HepG2 (cell line): Measurements from ENCODE around the gene P2RX2. TPM values are rescaled to one million over a fixed set of nuclear protein-coding genes. Genes with fewer than 3 reads are reported as not detected.

Experiments used
- AHR ChIP-seq: IDR thresholded peaks from 2 replicates; pipeline ENCODE4 v1.6.1; 2018; ENCODE audit warnings: missing genetic modification reagents, missing compliant biosample characterization
- BCLAF1 ChIP-seq: fragments of 450-650 bp; IDR thresholded peaks from 2 replicates; pipeline ENCODE4 v1.6.1; 2017; ENCODE audit warnings: mild to moderate bottlenecking
- E2F2 ChIP-seq: sonication (generic); formaldehyde crosslinking; IDR thresholded peaks from 2 replicates; pipeline ENCODE4 v1.4.0; 2020; ENCODE audit warnings: missing genetic modification reagents, borderline replicate concordance
- GATAD2A ChIP-seq: IDR thresholded peaks from 2 replicates; pipeline ENCODE4 v1.6.1; 2016
- HMGXB3 ChIP-seq: sonication (generic); formaldehyde crosslinking; IDR thresholded peaks from 2 replicates; pipeline ENCODE4 v1.4.0; 2020; ENCODE audit warnings: missing genetic modification reagents, borderline replicate concordance
- JUN ChIP-seq: sonication (generic); formaldehyde crosslinking; IDR thresholded peaks from 2 replicates; pipeline ENCODE4 v1.4.0; 2020; ENCODE audit warnings: mild to moderate bottlenecking, missing genetic modification reagents
- KDM3A ChIP-seq: IDR thresholded peaks from 2 replicates; pipeline ENCODE4 v1.6.1; 2018; ENCODE audit warnings: low read depth, missing compliant biosample characterization
- KLF16 ChIP-seq, 2 experiments: sonication (generic) in 1 of 2; formaldehyde crosslinking in 1 of 2; IDR thresholded peaks; 2 replicates each; pipeline versions ENCODE4 v1.6.1 to v1.8.0; 2016 to 2023; ENCODE audit warnings: missing genetic modification reagents in 2 of 2, missing compliant biosample characterization in 1 of 2
- MIER3 ChIP-seq: IDR thresholded peaks from 2 replicates; pipeline ENCODE4 v1.6.1; 2016; ENCODE audit warnings: missing compliant biosample characterization, borderline replicate concordance
- MYC ChIP-seq: sonication (generic); formaldehyde crosslinking; IDR thresholded peaks from 2 replicates; pipeline ENCODE4 v1.9.0; 2021; ENCODE audit warnings: missing genetic modification reagents, borderline replicate concordance
- NR2F2 ChIP-seq: IDR thresholded peaks from 2 replicates; pipeline ENCODE4 v1.6.1; 2012; ENCODE audit warnings: low read depth, inconsistent platforms, borderline replicate concordance
- REPIN1 ChIP-seq: sonication (generic); formaldehyde crosslinking; IDR thresholded peaks from 2 replicates; pipeline ENCODE4 v1.8.0; 2022; ENCODE audit warnings: missing genetic modification reagents, low read depth, mild to moderate bottlenecking, borderline replicate concordance
- SALL1 ChIP-seq: sonication (generic); formaldehyde crosslinking; IDR thresholded peaks from 2 replicates; pipeline ENCODE4 v1.8.0; 2022; ENCODE audit warnings: mild to moderate bottlenecking, missing genetic modification reagents
- THAP7 ChIP-seq: sonication (generic); formaldehyde crosslinking; IDR thresholded peaks from 2 replicates; pipeline ENCODE4 v1.8.1; 2023; ENCODE audit warnings: mild to moderate bottlenecking, missing genetic modification reagents
- YY1 ChIP-seq: IDR thresholded peaks from 2 replicates; pipeline ENCODE4 v1.6.1; 2011; ENCODE audit warnings: low read length, low read depth, moderate library complexity, mild to moderate bottlenecking; ENCODE audit not compliant: insufficient read depth, insufficient replicate concordance
- ZFP36L2 ChIP-seq: sonication (generic); formaldehyde crosslinking; IDR thresholded peaks from 2 replicates; pipeline ENCODE4 v1.4.0; 2020; ENCODE audit warnings: missing genetic modification reagents
- ZNF121 ChIP-seq: sonication (generic); formaldehyde crosslinking; IDR thresholded peaks from 2 replicates; pipeline ENCODE4 v1.5.0; 2020; ENCODE audit warnings: mild to moderate bottlenecking, missing genetic modification reagents
- polyA plus RNA-seq, 8 experiments: library from polyadenylated mRNA; depleted of rRNA in 3 of 8; stranded (reverse) in 7 of 8; unstranded in 1 of 8; fragments of >200 nt; fragmentation: Illumina TruSeq in 4 of 8; extraction: Trizol in 4 of 8; gene quantifications; 2 replicates each; pipeline versions ENCODE4 v1.2.1 to v1.2.3, GENCODE V29; 2011 to 2016; ENCODE audit warnings: low read depth in 4 of 8, missing spikeins in 1 of 8, mixed read lengths in 1 of 8; ENCODE audit not compliant: insufficient read depth in 1 of 8
- total RNA-seq, 5 experiments: library from RNA; depleted of rRNA; stranded (reverse); fragments of >200 nt; fragmentation: Illumina TruSeq; extraction: Trizol; gene quantifications; 2 replicates each; pipeline ENCODE4 v1.2.3, GENCODE V29; 2016; ENCODE audit warnings: low read depth in 1 of 5
- TF ChIP-seq, protein P1 (sequence below): IDR thresholded peaks from 2 replicates; pipeline ENCODE4 v1.6.1; 2018; ENCODE audit warnings: missing genetic modification reagents

The P2RX2 gene
- total and polyA plus RNA-seq, 2 of the 13 experiments (the other 11 are each of a cell fraction or from before 2014, with no cell fraction given) = not detected

DNA sequence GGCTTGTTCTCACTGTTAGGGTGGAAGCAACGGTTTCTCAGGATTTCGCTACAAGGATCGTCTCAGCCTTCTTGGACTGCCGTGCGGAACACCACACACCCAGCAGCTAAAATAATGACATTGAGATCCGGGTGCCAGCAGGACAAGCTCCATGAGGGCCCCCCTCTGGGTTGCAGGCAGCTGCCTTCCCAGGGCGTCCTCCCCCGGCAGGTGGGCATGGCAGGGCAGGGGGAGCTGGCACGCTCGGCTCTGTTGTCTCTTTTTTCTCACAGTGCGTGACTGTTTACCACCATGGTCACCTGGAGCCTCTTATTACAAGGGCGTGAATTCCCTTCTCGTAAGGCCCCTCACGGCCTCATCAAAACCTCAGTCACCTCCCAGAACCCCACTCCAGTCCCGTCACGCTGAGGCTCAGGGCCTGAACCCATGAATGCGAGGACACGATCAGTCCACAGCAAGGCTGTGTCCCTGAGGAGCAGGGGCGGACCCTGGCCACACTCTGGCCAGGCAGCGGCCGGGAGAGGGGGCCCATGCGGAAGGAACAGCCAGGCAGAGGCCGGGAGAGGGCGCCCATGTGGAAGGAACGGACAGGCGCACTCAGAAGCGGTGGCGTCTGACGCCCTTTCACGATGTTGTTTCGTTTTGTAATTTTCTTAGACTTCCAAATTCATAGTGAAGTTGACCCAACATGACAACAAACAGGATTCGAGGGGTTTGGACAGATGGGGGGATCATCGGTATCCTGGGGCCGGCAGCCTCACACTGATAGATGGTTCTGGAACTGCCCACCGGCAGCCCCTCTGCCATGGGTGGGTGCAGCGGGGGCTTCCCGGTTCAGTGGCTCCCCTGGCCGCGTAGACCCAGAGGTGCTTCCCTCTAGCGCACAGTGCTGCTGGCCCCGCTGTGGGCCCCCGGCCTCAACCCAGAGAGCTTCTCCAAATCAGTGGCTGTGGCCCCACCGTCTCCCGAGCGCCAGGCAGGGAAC, 18.2 kb upstream of the P2RX2 start (continued):
- TF ChIP-seq THAP7 (CRISPR knock-in tag) (no peak), MYC (peak; percentile 46; the same call in 1 of the 2 replicates), E2F2 (CRISPR knock-in tag) (no peak), GATAD2A (CRISPR knock-in tag) (peak; percentile 63), REPIN1 (CRISPR knock-in tag) (0 out of 2 replicates have a peak, but pooled peaks have one; percentile 44), KLF16 (CRISPR knock-in tag; IDR thresholded peaks at IDR 0.05) (0 out of 4 replicates have a peak, but pooled peaks of 1 of the 2 experiments have one; percentile 60), KDM3A (peak; percentile 76), BCLAF1 (no peak), ZNF121 (peak; percentile 36; the same call in 1 of the 2 replicates), SALL1 (CRISPR knock-in tag) (peak; percentile 68), MIER3 (no peak), HMGXB3 (no peak), ZFP36L2 (CRISPR knock-in tag) (0 out of 2 replicates have a peak, but pooled peaks have one; percentile 45), JUN (no peak), AHR (CRISPR knock-in tag) (no peak), YY1 (peak; percentile 42), NR2F2 (no peak)
- TF ChIP-seq, protein P1, sequence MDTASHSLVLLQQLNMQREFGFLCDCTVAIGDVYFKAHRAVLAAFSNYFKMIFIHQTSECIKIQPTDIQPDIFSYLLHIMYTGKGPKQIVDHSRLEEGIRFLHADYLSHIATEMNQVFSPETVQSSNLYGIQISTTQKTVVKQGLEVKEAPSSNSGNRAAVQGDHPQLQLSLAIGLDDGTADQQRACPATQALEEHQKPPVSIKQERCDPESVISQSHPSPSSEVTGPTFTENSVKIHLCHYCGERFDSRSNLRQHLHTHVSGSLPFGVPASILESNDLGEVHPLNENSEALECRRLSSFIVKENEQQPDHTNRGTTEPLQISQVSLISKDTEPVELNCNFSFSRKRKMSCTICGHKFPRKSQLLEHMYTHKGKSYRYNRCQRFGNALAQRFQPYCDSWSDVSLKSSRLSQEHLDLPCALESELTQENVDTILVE (CRISPR knock-in tag) = 0 out of 2 replicates have a peak, but pooled peaks have one; percentile 27
